K562 (cell line): ENCODE results near the gene ZNF787. TPM values are rescaled to one million over a fixed set of nuclear protein-coding genes. Genes with fewer than 3 reads are reported as not detected.

ENCODE experiments used
- BCL6 ChIP-seq: fragments of 250-450 bp; sonication (Bioruptor Pico); IDR thresholded peaks from 2 replicates; pipeline ENCODE4 v1.4.0; 2020
- CAMTA2 ChIP-seq: fragments of 250-450 bp; sonication (Bioruptor Pico); conservative IDR thresholded peaks from 2 replicates; pipeline ENCODE4 v1.5.1; 2022
- COPS2 ChIP-seq: fragments of 450-650 bp; conservative IDR thresholded peaks from 2 replicates; pipeline ENCODE4 v1.6.1; 2016; ENCODE audit warnings: mild to moderate bottlenecking, moderate library complexity
- ERF ChIP-seq: fragments of 450-650 bp; formaldehyde crosslinking; IDR thresholded peaks from 2 replicates; pipeline ENCODE4 v1.4.0; 2020; ENCODE audit warnings: mild to moderate bottlenecking, mixed read lengths
- KAT2B ChIP-seq: IDR thresholded peaks from one replicate; pipeline ENCODE4 v1.6.1; 2012; ENCODE audit warnings: low read depth, mild to moderate bottlenecking, control low read depth, inconsistent platforms, low read length, moderate library complexity
- MAFG ChIP-seq: fragments of 450-650 bp; conservative IDR thresholded peaks from 2 replicates; pipeline ENCODE4 v1.6.1; 2016; ENCODE audit warnings: missing genetic modification characterization, missing compliant biosample characterization
- POLR2A ChIP-seq: fragments of 450-650 bp; conservative IDR thresholded peaks from 2 replicates; pipeline ENCODE4 v1.6.1; 2016
- PRMT5 ChIP-seq: sonication (generic); formaldehyde crosslinking; IDR thresholded peaks from 2 replicates; pipeline ENCODE4 v1.5.0; 2020; ENCODE audit warnings: missing genetic modification reagents
- RCOR1 ChIP-seq, 2 experiments: IDR thresholded peaks; 2 replicates each; pipeline ENCODE4 v1.6.1; 2012; ENCODE audit warnings: low read depth in 2 of 2, low read length in 2 of 2, borderline replicate concordance in 1 of 2, improper control_type of control experiment in 1 of 2
- SMARCA4 ChIP-seq: fragments of 450-650 bp; IDR thresholded peaks from 2 replicates; pipeline ENCODE4 v1.6.1; 2016
- SPI1 ChIP-seq: IDR thresholded peaks from 2 replicates; pipeline ENCODE4 v1.6.1; 2011; ENCODE audit warnings: low read depth, low read length, control low read depth, borderline replicate concordance
- TARDBP ChIP-seq: fragments of 450-650 bp; IDR thresholded peaks from 2 replicates; pipeline ENCODE4 v1.6.1; 2016
- TRIM24 ChIP-seq, 2 experiments: fragments of 450-650 bp; IDR thresholded peaks; 2 replicates each; pipeline ENCODE4 v1.6.1; 2016
- ZNF174 ChIP-seq: fragments of 250-450 bp; sonication (Bioruptor Pico); IDR thresholded peaks from 2 replicates; pipeline ENCODE4 v1.4.0; 2020; ENCODE audit warnings: mild to moderate bottlenecking
- ZNF224 ChIP-seq: sonication (generic); formaldehyde crosslinking; IDR thresholded peaks from 2 replicates; pipeline ENCODE4 v1.8.0; 2022; ENCODE audit warnings: mild to moderate bottlenecking, missing genetic modification reagents
- ZNF551 ChIP-seq: fragments of 250-450 bp; sonication (Bioruptor Pico); IDR thresholded peaks from 2 replicates; pipeline ENCODE4 v1.5.0; 2021; ENCODE audit warnings: mild to moderate bottlenecking, moderate library complexity
- ZNF717 ChIP-seq: fragments of 250-450 bp; sonication (Bioruptor Pico); IDR thresholded peaks from 2 replicates; pipeline ENCODE4 v1.5.0; 2021
- polyA plus RNA-seq, 8 experiments: library from polyadenylated mRNA; depleted of rRNA in 4 of 8; stranded (reverse) in 5 of 8; unstranded in 3 of 8; fragments of >200 nt; fragmentation: Nextera tagmentation in 2 of 8; fragmentation: Illumina TruSeq in 1 of 8; extraction: Ambion mirVana in 2 of 8; extraction: Trizol in 1 of 8; gene quantifications; 2 replicates each; pipeline versions ENCODE4 v1.2.1 to v1.2.3, GENCODE V29; 2011 to 2014; ENCODE audit warnings: inconsistent platforms in 1 of 8, missing spikeins in 1 of 8
- total RNA-seq, 7 experiments: library from RNA; depleted of rRNA in 6 of 7; stranded (reverse); fragments of >200 nt in 6 of 7; fragmentation: Illumina TruSeq in 2 of 7; extraction: Trizol in 2 of 7; gene quantifications; 2 replicates each; pipeline versions ENCODE4 v1.2.1 to v1.2.3, GENCODE V29; 2011 to 2021; ENCODE audit warnings: low replicate concordance in 1 of 7
- TF ChIP-seq, protein P1 (sequence below), 2 experiments: fragments of 450-650 bp in 1 of 2; sonication (generic) in 1 of 2; formaldehyde crosslinking in 1 of 2; IDR thresholded peaks; 2 replicates each; pipeline versions ENCODE4 v1.7.1 to v1.9.0; 2016 to 2022; ENCODE audit warnings: inconsistent platforms in 1 of 2, mild to moderate bottlenecking in 1 of 2, missing genetic modification reagents in 1 of 2
- TF ChIP-seq, protein P2 (sequence below): sonication (generic); formaldehyde crosslinking; IDR thresholded peaks from 2 replicates; pipeline ENCODE4 v1.8.1; 2022; ENCODE audit warnings: missing genetic modification reagents
- TF ChIP-seq, protein P3 (sequence below), 2 experiments: fragments of 250-450 bp in 1 of 2; fragments of 450-650 bp in 1 of 2; sonication (Bioruptor Pico) in 1 of 2; IDR thresholded peaks; 2 replicates each; pipeline versions ENCODE4 v1.6.1 to v1.8.0; 2016 to 2021; ENCODE audit warnings: mild to moderate bottlenecking in 2 of 2, moderate library complexity in 2 of 2, missing compliant biosample characterization in 1 of 2, missing genetic modification characterization in 1 of 2
- TF ChIP-seq, protein P4 (sequence below): fragments of 250-450 bp; sonication (Bioruptor Pico); IDR thresholded peaks from 2 replicates; pipeline ENCODE4 v1.8.0; 2021; ENCODE audit warnings: moderate library complexity, mild to moderate bottlenecking, inconsistent platforms

ZNF787 gene
- total and polyA plus RNA-seq, 9 of the 15 experiments (the other 6 are each of a cell fraction or from before 2014, with no cell fraction given): 0.45 to 77.6 (median 7.3) TPM

DNA sequence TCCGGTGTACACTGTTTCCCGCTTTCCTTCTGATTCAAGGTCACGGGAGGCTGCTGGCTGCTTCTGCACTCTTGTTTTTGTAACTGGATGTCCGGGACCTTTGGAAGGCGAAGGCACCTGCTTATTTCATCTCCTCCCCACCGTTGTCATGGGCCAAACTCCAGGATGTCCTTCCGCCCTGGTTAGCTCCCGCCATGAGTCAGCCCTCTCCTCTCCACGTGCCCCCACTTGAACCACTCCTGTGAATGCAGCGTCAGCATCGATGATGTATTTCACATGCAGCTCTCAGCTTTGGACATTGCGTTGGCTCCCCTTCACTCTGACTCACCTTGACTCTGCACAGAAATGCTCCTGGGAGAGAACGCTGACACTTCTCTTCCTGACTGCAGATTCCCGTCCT is 49.2 kb upstream of the ZNF787 start (continued):
- TF ChIP-seq, protein P1, sequence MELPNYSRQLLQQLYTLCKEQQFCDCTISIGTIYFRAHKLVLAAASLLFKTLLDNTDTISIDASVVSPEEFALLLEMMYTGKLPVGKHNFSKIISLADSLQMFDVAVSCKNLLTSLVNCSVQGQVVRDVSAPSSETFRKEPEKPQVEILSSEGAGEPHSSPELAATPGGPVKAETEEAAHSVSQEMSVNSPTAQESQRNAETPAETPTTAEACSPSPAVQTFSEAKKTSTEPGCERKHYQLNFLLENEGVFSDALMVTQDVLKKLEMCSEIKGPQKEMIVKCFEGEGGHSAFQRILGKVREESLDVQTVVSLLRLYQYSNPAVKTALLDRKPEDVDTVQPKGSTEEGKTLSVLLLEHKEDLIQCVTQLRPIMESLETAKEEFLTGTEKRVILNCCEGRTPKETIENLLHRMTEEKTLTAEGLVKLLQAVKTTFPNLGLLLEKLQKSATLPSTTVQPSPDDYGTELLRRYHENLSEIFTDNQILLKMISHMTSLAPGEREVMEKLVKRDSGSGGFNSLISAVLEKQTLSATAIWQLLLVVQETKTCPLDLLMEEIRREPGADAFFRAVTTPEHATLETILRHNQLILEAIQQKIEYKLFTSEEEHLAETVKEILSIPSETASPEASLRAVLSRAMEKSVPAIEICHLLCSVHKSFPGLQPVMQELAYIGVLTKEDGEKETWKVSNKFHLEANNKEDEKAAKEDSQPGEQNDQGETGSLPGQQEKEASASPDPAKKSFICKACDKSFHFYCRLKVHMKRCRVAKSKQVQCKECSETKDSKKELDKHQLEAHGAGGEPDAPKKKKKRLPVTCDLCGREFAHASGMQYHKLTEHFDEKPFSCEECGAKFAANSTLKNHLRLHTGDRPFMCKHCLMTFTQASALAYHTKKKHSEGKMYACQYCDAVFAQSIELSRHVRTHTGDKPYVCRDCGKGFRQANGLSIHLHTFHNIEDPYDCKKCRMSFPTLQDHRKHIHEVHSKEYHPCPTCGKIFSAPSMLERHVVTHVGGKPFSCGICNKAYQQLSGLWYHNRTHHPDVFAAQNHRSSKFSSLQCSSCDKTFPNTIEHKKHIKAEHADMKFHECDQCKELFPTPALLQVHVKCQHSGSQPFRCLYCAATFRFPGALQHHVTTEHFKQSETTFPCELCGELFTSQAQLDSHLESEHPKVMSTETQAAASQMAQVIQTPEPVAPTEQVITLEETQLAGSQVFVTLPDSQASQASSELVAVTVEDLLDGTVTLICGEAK (IDR thresholded peaks at IDR 0.05): no peak
- TF ChIP-seq, protein P1 (CRISPR knock-in tag; IDR thresholded peaks at IDR 0.05): no peak
- no peak for TF ChIP-seq PRMT5
- TF ChIP-seq SPI1: no peak
- TF ChIP-seq RCOR1 (IDR thresholded peaks at IDR 0.05; ENCODE audit: borderline replicate concordance in 1 of 2, low read depth in 2 of 2, low read length in 2 of 2): no peak
- TF ChIP-seq KAT2B: no peak
- TF ChIP-seq CAMTA2 (CRISPR knock-in tag): no peak
- peak; percentile 85 for TF ChIP-seq MAFG (tag)
- TF ChIP-seq, protein P2, sequence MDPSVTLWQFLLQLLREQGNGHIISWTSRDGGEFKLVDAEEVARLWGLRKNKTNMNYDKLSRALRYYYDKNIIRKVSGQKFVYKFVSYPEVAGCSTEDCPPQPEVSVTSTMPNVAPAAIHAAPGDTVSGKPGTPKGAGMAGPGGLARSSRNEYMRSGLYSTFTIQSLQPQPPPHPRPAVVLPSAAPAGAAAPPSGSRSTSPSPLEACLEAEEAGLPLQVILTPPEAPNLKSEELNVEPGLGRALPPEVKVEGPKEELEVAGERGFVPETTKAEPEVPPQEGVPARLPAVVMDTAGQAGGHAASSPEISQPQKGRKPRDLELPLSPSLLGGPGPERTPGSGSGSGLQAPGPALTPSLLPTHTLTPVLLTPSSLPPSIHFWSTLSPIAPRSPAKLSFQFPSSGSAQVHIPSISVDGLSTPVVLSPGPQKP: no peak
- no peak for TF ChIP-seq POLR2A
- TF ChIP-seq ZNF717 (CRISPR knock-in tag): no peak
- TF ChIP-seq BCL6 (CRISPR knock-in tag): no peak
- no peak for TF ChIP-seq COPS2
- TF ChIP-seq, protein P3, sequence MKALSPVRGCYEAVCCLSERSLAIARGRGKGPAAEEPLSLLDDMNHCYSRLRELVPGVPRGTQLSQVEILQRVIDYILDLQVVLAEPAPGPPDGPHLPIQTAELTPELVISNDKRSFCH (CRISPR knock-in tag; IDR thresholded peaks at IDR 0.05): no peak
- TF ChIP-seq, protein P3 (tag; IDR thresholded peaks at IDR 0.05): no peak
- no peak for TF ChIP-seq TARDBP
- TF ChIP-seq SMARCA4: no peak
- peak in 1 of 2 experiments; percentile 15; a peak in 1 of 4 replicates for TF ChIP-seq TRIM24 (IDR thresholded peaks at IDR 0.05)
- TF ChIP-seq, protein P4, sequence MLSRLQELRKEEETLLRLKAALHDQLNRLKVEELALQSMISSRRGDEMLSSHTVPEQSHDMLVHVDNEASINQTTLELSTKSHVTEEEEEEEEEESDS (CRISPR knock-in tag): no peak
- no peak for TF ChIP-seq ZNF174 (CRISPR knock-in tag)
- no peak for TF ChIP-seq ZNF551 (CRISPR knock-in tag)
- TF ChIP-seq ERF: no peak
- no peak for TF ChIP-seq ZNF224 (CRISPR knock-in tag)
